ENCODE measurements around the gene HOMER3.
"Not testable (repeated sequence)": the region's sequence is repeated elsewhere in the genome, so short reads cannot be mapped to it uniquely, and the experiment has no call there.

The HOMER3 gene

DNA sequence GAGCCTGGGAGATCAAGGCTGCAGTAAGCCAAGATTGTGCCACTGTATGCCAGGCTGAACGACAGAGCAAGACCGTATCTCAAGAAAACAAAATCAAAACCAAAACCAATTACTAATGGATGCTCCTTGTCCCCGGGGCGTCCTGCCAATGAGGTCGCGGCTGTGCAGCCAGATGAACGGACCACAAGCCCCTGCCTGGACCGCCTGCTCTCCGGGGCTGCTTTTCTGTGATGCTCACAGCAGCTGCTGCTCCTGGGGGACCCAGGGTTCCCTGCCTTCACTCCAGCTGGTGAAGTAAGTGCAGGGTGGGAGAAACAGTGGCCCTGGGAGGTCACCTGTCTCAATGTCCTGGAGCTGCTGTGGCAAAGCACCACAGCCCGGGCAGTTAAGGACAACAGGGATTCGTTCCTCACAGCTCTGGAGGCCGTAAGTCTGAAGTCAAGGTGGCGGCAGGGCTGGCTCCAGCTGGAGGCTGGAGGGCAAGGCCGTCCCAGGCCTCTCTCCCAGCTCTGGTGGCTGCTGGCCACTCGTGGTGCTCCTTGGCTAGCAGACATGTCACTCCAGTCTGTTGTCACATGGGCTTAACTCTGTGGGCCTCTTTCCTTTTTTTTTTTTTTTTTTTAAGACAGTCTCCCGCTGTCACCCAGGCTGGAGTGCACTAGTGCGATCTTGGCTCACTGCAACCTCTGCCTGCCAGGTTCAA is 31.9 kb downstream of the HOMER3 start:
- Histone ChIP-seq H3K27me3 (ENCODE audit: control insufficient read depth, insufficient read depth, low read length) (no peaks in the 10 kb centered on the region), H3K9ac (ENCODE audit: low read length) (no peak overlapping the region), H3K36me3 (ENCODE audit: control insufficient read depth, insufficient read depth, low read length) (peaks cover 81% of the 10 kb centered on the region), H3K4me1 (ENCODE audit: control insufficient read depth, insufficient read depth, low read length) (no peaks in the 10 kb centered on the region), H3K9me3 (ENCODE audit: control insufficient read depth, insufficient read depth, low read depth, low read length) (no peaks in the 10 kb centered on the region), H3K27ac (ENCODE audit: low read depth, low read length) (no peak overlapping the region), H3K4me3 (ENCODE audit: low read depth, low read length) (no peak overlapping the region)

DNA sequence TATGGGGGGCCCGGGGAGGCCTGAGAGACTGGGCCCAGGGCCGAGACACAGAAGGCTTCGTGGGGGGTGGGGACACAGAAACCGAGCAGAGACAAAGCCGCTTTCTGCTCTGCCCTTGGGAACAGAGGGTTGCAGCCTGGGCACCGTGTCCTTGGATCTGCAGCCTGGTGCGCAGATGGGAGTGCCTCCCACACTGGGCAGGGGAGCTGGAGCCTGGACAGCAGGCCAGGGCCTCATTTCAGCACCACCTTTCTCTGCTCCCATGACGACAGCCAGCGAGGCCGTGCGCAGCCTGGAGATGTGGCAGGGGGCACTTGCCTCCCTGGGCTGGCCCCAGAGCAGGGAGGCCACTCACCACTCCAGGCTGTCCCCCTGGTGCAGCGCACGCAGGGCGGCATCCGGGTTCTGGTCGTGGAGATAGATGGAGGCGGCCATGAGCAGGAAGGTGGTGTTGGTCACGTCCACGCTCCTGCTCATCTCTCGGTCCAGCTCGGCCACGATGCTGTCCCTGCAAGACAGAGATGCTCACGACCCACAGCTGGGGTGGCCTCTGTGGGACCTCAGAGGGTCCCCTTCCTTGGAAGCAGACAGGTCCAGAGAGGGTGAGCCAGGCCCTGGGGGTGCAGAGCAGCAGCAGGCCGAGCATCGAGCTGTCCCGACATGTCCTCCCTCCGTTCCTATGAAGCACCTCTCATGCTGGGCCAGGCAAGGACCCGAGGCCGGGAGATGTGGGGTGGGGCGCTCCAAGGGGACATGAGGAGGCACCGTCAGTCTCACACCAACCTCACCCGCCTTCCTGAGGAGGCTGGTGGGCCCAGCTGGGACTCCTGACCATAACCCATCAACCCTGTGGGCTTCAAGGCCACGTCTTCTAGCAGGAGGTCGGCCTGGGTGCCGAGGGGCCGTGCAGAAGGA is 34.2 kb downstream of the HOMER3 start:
- Histone ChIP-seq H3K4me1 (ENCODE audit: control insufficient read depth, insufficient read depth, low read length) (no peaks in the 10 kb centered on the region), H3K27me3 (ENCODE audit: control insufficient read depth, insufficient read depth, low read length) (no peaks in the 10 kb centered on the region), H3K27ac (ENCODE audit: low read depth, low read length) (no peak overlapping the region), H3K9ac (ENCODE audit: low read length) (no peak overlapping the region), H3K36me3 (ENCODE audit: control insufficient read depth, insufficient read depth, low read length) (peaks cover 73% of the 10 kb centered on the region), H3K9me3 (ENCODE audit: control insufficient read depth, insufficient read depth, low read depth, low read length) (no peaks in the 10 kb centered on the region), H3K4me3 (ENCODE audit: low read depth, low read length) (no peak overlapping the region)

DNA sequence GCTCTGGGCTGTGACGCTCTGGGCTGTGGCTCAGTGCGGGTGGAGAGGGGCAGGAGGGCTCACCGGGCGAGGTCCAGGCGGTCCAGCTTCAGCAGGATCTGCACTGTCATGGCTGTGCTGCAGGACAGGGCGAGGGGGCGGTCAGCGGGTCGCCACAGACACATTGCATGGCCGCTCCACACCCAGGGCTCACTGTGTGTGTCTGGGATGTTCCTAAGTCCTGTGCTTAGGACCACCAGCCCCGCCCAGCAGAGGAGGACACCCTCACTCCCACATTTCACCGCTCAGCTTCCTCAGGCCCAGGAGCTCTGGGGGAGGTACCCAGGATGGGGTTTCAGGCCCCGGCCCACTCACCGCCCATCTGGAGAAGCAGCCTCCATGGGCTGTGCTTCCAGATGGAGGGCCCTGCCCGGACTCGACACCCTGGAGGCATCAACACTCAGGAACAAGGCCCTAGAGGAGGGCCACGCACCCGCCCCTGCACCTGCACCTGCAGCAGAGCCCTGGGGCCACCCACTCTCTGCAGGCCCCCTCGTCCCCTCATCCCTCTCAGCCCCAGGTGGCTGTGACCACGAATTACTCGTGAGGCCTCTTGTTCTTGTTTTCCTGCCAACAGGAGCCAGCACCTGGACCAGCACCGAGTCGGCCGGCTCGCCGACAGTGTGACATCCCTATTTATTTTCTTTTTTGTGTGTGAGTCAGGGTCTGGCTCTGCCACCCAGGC is 35.3 kb downstream of the HOMER3 start:
- H3K27me3 ChIP-seq (ENCODE audit: control insufficient read depth, insufficient read depth, low read length) = no peaks in the 10 kb centered on the region
- H3K27ac ChIP-seq (ENCODE audit: low read depth, low read length) = no peak overlapping the region
- peaks cover 76% of the 10 kb centered on the region for H3K36me3 ChIP-seq (ENCODE audit: control insufficient read depth, insufficient read depth, low read length)
- no peak overlapping the region for H3K9ac ChIP-seq (ENCODE audit: low read length)
- H3K4me1 ChIP-seq (ENCODE audit: control insufficient read depth, insufficient read depth, low read length) = no peaks in the 10 kb centered on the region
- no peaks in the 10 kb centered on the region for H3K9me3 ChIP-seq (ENCODE audit: control insufficient read depth, insufficient read depth, low read depth, low read length)
- no peak overlapping the region for H3K4me3 ChIP-seq (ENCODE audit: low read depth, low read length)

DNA sequence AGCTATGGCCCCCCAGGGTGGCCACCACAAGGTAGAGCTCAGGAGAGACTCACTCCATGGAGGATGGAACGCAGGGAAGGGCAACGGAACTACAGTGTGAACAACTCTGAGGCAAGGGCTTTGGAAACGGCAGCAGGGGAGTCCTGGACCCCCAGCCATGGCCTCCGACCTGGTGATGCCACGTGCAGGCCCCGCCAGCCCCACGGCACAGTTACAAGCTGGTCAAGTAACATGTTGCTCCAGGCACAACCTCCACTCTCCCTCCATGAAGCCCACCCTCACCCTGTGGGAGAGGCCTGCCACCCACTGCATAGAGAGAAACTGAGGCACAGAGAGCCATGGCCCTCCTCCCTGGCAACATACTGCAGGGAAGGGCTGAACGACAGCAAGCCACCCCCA is 36.0 kb downstream of the HOMER3 start:
- H3K36me3 ChIP-seq (ENCODE audit: control insufficient read depth, insufficient read depth, low read length) = peaks cover 79% of the 10 kb centered on the region
- H3K9me3 ChIP-seq (ENCODE audit: control insufficient read depth, insufficient read depth, low read depth, low read length) = no peaks in the 10 kb centered on the region
- H3K27ac ChIP-seq (ENCODE audit: low read depth, low read length) = no peak overlapping the region
- no peak overlapping the region for H3K9ac ChIP-seq (ENCODE audit: low read length)
- H3K4me3 ChIP-seq (ENCODE audit: low read depth, low read length) = no peak overlapping the region
- no peaks in the 10 kb centered on the region for H3K27me3 ChIP-seq (ENCODE audit: control insufficient read depth, insufficient read depth, low read length)
- no peaks in the 10 kb centered on the region for H3K4me1 ChIP-seq (ENCODE audit: control insufficient read depth, insufficient read depth, low read length)

DNA sequence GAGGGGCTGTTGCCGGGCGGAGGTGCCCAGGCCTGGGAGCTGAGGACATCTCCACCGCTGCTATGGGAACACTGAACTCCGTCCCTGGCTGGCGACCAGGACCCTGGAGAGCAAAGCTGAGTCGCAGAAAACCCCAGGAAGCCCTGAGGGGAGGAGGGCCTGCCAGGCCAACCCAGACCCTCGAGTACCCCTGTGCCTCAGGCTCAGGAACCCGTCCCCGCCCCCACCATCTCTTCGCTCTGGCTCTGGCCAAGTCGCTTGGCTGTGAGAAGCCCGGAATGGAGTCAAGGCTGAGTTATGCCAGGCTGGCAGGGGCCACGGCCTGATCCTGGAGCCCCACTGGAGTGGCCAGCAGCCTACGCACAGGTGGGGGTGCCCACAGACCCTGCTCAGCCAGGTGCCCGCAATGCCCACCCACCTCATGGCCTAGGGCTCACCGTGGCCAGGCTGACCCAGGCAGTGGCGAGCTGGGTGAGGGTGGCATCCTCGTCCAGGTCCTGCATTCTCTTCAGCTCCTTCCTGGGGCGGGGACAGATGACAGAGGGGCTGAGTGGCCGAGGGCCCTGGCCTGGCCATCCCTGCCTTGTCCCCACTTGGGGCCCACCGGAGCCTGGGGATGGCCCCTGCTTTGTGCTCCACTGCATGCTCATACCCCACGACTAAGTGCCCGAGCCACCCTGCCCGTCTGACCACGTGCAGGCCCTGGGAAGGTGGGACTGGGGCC is 36.5 kb downstream of the HOMER3 start:
- H3K4me1 ChIP-seq (ENCODE audit: control insufficient read depth, insufficient read depth, low read length) = no peaks in the 10 kb centered on the region
- peaks cover 79% of the 10 kb centered on the region for H3K36me3 ChIP-seq (ENCODE audit: control insufficient read depth, insufficient read depth, low read length)
- H3K9ac ChIP-seq (ENCODE audit: low read length) = no peak overlapping the region
- H3K4me3 ChIP-seq (ENCODE audit: low read depth, low read length) = no peak overlapping the region
- no peaks in the 10 kb centered on the region for H3K9me3 ChIP-seq (ENCODE audit: control insufficient read depth, insufficient read depth, low read depth, low read length)
- H3K27me3 ChIP-seq (ENCODE audit: control insufficient read depth, insufficient read depth, low read length) = no peaks in the 10 kb centered on the region
- no peak overlapping the region for H3K27ac ChIP-seq (ENCODE audit: low read depth, low read length)

DNA sequence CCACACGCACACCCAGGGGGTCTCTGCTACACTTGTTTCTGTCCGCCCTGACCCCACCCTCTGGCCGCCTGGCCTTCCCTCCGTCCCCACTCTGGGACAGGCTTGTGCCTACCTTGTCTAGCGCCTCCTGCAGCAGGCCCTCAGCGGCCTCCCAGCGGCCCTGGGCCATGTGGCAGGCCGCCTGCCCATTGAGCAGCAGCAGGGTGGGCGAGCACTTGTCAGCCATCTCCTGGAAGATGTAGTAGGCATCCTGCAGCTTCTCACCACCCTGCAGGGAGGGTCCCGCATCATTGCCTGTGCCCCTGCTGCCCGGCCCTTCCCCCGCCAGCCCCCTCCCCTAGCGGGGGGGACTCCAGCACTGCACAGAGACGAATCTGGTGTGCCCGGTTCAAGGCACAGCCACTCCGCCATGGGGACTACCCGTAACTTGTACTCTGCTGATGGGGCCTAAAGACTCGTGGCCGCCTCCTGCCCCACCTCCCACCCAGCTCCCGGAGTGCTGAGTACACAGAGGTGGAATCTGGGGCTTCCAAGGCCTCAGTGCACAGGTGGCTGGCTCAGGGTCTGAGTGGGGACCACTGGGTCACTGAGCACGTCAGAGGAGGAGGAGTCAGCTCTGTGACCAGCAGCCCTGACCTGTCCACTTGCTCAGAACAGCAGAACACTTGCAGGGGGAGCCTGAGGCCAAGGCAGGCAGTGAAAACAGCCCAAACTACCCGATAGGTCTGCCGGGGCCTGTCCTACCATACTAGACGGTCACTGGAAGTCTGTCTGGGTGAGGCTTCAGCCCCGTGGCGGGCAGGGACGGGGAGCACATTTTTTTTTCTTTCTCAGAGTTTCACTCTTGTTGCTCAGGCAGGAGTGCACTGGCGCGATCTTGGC is 37.6 kb downstream of the HOMER3 start:
- Histone ChIP-seq H3K9ac (ENCODE audit: low read length) (no peak overlapping the region), H3K4me1 (ENCODE audit: control insufficient read depth, insufficient read depth, low read length) (no peaks in the 10 kb centered on the region)

DNA sequence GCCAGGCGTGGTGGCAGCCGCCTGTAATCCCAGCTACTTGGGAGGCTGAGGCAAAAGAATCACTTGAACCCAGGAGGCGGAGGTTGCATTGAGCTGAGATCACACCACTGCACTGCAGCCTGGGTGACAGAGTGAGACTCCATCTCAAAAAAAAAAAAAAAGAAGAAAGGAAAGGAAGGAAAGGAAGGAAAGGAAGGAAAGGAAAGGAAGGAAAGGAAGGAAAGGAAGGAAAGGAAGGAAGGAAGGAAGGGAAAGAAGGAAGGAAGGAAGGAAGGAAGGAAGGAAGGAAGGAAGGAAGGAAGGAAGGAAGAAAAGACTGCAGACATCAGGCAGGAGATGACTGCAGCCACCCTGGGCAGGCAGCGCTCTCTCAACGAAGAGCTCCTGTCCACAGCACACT is 38.5 kb downstream of the HOMER3 start:
- not testable (repeated sequence) for H3K9me3 ChIP-seq (ENCODE audit: control insufficient read depth, insufficient read depth, low read depth, low read length); H3K4me1 ChIP-seq (ENCODE audit: control insufficient read depth, insufficient read depth, low read length); H3K27me3 ChIP-seq (ENCODE audit: control insufficient read depth, insufficient read depth, low read length); H3K27ac ChIP-seq (ENCODE audit: low read depth, low read length); H3K4me3 ChIP-seq (ENCODE audit: low read depth, low read length); H3K9ac ChIP-seq (ENCODE audit: low read length)
- H3K36me3 ChIP-seq (ENCODE audit: control insufficient read depth, insufficient read depth, low read length) = peaks cover 73% of the 10 kb centered on the region

More for the DNA sequence above, 37.6 kb downstream of the HOMER3 start:
- H3K36me3 ChIP-seq (ENCODE audit: control insufficient read depth, insufficient read depth, low read length) = peaks cover 80% of the 10 kb centered on the region
- H3K9me3 ChIP-seq (ENCODE audit: control insufficient read depth, insufficient read depth, low read depth, low read length) = no peaks in the 10 kb centered on the region
- no peak overlapping the region for H3K4me3 ChIP-seq (ENCODE audit: low read depth, low read length)
- H3K27me3 ChIP-seq (ENCODE audit: control insufficient read depth, insufficient read depth, low read length) = no peaks in the 10 kb centered on the region
- no peak overlapping the region for H3K27ac ChIP-seq (ENCODE audit: low read depth, low read length)

DNA sequence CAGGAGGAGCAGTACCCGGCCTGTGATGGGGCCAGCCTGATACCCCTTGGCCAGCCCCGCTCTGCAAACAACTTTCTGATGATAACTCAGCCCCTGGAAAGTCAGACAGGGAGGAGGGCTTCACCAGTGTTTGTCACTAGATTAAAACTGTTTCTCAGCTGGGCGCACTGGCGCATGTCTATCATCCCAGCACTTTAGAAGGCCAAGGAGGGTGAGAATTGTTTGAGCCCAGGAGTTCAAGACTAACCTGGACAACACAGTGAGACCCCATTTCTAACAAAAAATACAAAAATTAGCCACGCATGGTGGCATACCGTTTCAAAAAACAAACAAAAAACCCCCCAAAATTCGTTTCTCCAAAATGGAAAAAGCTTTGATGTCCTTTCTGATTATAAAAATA is 39.5 kb downstream of the HOMER3 start:
- H3K9ac ChIP-seq (ENCODE audit: low read length) = no peak overlapping the region
- H3K9me3 ChIP-seq (ENCODE audit: control insufficient read depth, insufficient read depth, low read depth, low read length) = no peaks in the 10 kb centered on the region
- H3K4me1 ChIP-seq (ENCODE audit: control insufficient read depth, insufficient read depth, low read length) = no peaks in the 10 kb centered on the region
- H3K27me3 ChIP-seq (ENCODE audit: control insufficient read depth, insufficient read depth, low read length) = peaks cover 8% of the 10 kb centered on the region
- no peak overlapping the region for H3K27ac ChIP-seq (ENCODE audit: low read depth, low read length)
- peaks cover 63% of the 10 kb centered on the region for H3K36me3 ChIP-seq (ENCODE audit: control insufficient read depth, insufficient read depth, low read length)
- H3K4me3 ChIP-seq (ENCODE audit: low read depth, low read length) = no peak overlapping the region

DNA sequence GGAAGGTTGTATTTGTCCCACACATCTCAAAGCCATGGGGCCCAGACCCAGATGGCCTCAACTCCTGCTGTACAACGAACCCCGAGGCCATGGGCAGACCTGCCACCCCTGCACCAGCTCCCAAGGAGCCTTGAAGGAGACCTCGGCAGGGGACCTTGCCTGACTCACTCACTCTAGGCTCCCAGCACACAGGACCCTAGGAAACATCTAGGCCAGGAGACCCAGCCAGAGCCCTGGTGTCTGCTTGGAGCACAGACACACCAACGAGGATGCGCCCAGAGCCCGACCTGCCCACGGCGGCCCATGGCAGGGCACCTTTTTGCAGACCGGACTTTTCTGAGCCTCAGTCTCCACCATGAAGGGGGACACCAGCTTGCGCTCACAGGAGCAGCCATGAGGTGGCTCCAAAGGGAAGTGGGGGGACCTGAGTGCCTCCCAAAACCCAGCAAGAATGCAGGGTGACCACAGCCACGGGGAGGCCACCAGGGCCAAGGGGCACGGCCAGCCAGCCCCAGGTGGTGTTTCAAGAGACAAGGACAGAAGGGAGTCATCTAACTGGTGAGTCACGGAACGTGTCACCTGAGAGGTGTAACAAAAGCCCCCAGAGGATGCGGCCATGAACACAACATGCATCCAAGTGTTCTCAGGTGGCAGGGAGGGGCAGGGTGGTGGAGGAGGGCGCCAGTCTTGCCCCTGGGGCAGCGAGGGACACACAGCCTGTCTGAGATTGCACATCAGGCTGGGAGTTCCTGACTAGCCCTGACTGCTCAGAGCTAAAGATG is 40.1 kb downstream of the HOMER3 start:
- peaks cover 10% of the 10 kb centered on the region for H3K27me3 ChIP-seq (ENCODE audit: control insufficient read depth, insufficient read depth, low read length)
- H3K4me1 ChIP-seq (ENCODE audit: control insufficient read depth, insufficient read depth, low read length) = no peaks in the 10 kb centered on the region
- H3K9me3 ChIP-seq (ENCODE audit: control insufficient read depth, insufficient read depth, low read depth, low read length) = no peaks in the 10 kb centered on the region
- peaks cover 57% of the 10 kb centered on the region for H3K36me3 ChIP-seq (ENCODE audit: control insufficient read depth, insufficient read depth, low read length)
- no peak overlapping the region for H3K4me3 ChIP-seq (ENCODE audit: low read depth, low read length)
- no peak overlapping the region for H3K9ac ChIP-seq (ENCODE audit: low read length)
- H3K27ac ChIP-seq (ENCODE audit: low read depth, low read length) = no peak overlapping the region

Data from HUES6 (cell line).